ENCODE results near the gene POU2F2. TPM values are rescaled to one million over a fixed set of nuclear protein-coding genes. Genes with fewer than 3 reads are reported as not detected.

Gene POU2F2
- total RNA-seq, 4 donors from 2014 or later: 0.55 to 3.2 (median 0.77) TPM; not detected in 1

- TF ChIP-seq CTCF (IDR thresholded peaks at IDR 0.05) (no peak), POLR2A (IDR thresholded peaks at IDR 0.05) (no peak)
- Histone ChIP-seq H3K27ac (no peak overlapping the region), H3K4me1 (no peaks in the 10 kb centered on the region), H3K4me3 (no peak overlapping the region), H3K9me3 (no peaks in the 10 kb centered on the region), H3K36me3 (no peaks in the 10 kb centered on the region), H3K27me3 (no peaks in the 10 kb centered on the region)
- intact Hi-C loops (cut with DNase I; ENCODE audit: low total_unique reads): no loop called here
- DNase-seq: no peak
These were observed 11.3 kb upstream of the POU2F2 start for GRCh38 chr19:42143341-42144234.

DNA sequence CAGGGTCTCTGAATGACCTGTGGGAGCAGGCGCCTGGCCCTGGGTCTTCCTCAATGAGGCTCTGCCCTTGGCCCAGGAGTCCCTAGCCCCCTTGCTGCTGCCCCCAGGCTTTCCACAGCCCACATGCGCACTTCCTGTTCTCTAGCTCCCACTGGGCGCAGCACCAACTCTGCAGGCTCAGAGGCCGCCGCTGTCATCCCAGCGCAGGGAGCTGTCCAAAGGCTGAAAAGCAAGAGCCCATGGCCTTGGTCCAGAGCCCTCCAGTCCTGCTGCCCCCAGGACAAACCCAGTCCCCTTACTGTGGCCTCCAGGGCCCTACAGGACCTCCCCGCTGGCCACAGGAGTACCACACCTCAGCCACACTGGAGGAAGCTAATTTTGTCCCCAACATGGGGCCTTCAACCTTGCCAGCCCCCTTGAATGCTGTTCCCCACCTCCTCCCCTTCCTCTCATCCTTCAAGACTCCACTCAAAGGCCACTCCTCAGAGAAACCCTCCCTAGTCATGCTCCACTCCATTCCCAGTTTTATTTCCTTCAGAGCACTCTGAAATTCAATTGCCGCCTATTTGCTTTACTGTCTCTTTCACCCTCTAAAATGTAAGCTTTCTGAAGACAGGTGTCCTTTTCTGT is 8.0 kb upstream of the POU2F2 start:
- no peak overlapping the region for H3K4me3 ChIP-seq
- H3K4me1 ChIP-seq: no peaks in the 10 kb centered on the region
- H3K27me3 ChIP-seq: no peaks in the 10 kb centered on the region
- no peak for TF ChIP-seq POLR2A (IDR thresholded peaks at IDR 0.05)
- no peak for TF ChIP-seq CTCF (IDR thresholded peaks at IDR 0.05)
- DNase-seq: no peak
- intact Hi-C loops (cut with DNase I; ENCODE audit: low total_unique reads): no loop called here
- no peak overlapping the region for H3K27ac ChIP-seq
- H3K9me3 ChIP-seq: no peaks in the 10 kb centered on the region
- H3K36me3 ChIP-seq: no peaks in the 10 kb centered on the region

DNA sequence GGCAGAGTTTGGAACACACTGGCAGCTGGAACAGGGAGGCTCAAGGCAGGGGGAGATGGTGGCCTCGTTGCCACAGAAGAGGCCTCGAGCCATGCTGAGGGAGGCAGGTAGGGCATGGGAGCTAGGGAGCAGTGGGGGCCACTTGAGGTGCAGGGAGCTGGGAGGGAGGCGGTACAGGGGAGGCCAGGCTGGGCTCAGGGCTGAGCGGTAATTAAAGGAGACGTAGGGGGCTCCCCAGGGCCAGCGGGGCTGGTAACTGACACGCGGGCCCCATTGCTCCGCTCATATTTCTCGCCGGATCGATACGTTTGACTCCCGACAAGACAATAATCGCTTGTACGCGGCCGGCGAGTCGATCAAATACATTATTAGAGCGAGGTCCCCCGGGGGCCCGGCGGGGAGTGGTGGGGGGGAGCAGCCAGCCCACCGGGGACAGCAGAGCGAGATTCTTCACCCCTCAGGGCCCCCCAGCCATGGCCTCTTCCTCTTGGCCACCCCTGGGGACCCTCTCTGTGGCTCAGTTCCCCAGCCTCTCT is 2.4 kb upstream of the POU2F2 start:
- Histone ChIP-seq H3K4me1 (no peaks in the 10 kb centered on the region), H3K9me3 (no peaks in the 10 kb centered on the region), H3K36me3 (no peaks in the 10 kb centered on the region), H3K27me3 (peaks cover 4 to 14% of the 10 kb centered on the region in 2 donors), H3K27ac (no peak overlapping the region), H3K4me3 (no peak overlapping the region)
- intact Hi-C loops (cut with DNase I; ENCODE audit: low total_unique reads): no loop called here
- TF ChIP-seq POLR2A (IDR thresholded peaks at IDR 0.05) (no peak), CTCF (IDR thresholded peaks at IDR 0.05) (no peak)
- DNase-seq: no peak

DNA sequence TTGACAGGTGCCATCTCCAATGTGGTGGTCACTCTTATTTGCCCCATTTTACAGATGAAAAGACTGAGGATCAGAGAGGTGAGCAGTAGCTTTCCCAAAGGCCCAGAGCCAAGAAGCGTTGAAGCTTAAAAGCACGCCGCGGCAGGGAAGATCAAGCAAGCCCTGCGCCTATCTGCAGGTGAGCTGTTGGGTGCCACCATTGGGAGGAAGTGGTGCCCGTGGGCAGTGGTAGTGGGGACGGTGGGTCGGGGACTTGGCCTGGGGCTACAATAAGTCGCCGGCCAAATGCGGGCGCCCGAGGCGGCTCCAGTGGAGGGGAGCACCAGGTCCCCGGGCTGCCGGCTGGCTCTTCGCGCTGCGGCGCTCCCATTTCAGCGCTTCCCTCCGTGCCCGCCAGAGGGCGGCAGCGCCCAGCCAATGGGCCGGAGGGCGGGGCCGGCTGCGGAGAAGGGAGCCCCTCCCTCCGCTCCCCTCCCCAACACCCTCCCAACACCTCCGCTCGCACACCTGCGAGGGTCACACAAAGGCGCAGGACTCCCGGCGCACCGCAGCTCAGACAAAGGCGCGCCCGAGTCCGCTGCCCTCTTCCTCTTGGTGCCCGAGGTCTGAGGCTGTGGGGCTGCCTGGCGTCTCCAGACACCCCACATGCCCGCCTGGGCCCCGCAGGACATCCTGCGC is 744 bp upstream of the POU2F2 start:
- peak; percentile 31 to 68 for DNase-seq
- intact Hi-C loops (cut with DNase I; ENCODE audit: low total_unique reads): no loop called here
- H3K27me3 ChIP-seq: peaks cover 4 to 14% of the 10 kb centered on the region in 2 donors
- H3K9me3 ChIP-seq: no peaks in the 10 kb centered on the region
- no peak overlapping the region for H3K27ac ChIP-seq
- H3K4me3 ChIP-seq: no peak overlapping the region
- H3K4me1 ChIP-seq: no peaks in the 10 kb centered on the region
- TF ChIP-seq CTCF (IDR thresholded peaks at IDR 0.05) (peak; percentile 89 to 96 (median 94)), POLR2A (IDR thresholded peaks at IDR 0.05) (no peak)
- H3K36me3 ChIP-seq: no peaks in the 10 kb centered on the region

All from uterus (tissue), 4 donors.